Choroid plexus epithelial cell (primary cell): ENCODE measurements around the gene CDK4.

Experiments
- DNase-seq: peaks from one replicate; pipeline ENCODE4 v3.0.0-alpha.2; 2010; ENCODE audit warnings: low read depth
- H3K4me3 ChIP-seq: 2 replicates; pipeline ENCODE4 v1.5.1; 2011; ENCODE audit warnings: low read depth, mild to moderate bottlenecking, control low read depth, low read length, moderate library complexity
- TF ChIP-seq, protein P1 (sequence below): conservative IDR thresholded peaks from 2 replicates; pipeline ENCODE4 v1.5.1; 2011; ENCODE audit warnings: low read depth, mild to moderate bottlenecking, control low read depth, inconsistent platforms, low read length, moderate library complexity

CDK4 gene

DNA sequence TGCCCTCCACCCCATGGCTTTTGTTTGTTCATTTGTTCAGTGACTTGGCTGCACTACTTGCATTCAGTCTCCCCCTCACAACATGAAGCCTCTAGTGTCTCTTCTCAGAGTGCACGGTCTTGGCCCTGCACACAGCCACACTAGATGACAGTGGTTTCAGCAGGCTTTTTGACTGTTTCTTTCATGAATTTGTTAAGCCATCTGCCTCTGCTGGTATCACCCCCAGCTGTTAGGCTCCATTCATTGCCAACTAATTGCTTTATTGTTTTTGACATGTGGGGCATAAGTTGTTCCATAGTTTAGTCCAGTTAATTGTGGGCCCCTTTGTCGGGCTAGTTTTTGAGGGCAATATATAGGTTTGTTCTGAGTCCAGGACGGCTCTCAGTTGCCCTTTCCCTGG lies 39.4 kb downstream of the CDK4 start:
- H3K4me3 ChIP-seq: no peak overlapping the region
- TF ChIP-seq, protein P1, sequence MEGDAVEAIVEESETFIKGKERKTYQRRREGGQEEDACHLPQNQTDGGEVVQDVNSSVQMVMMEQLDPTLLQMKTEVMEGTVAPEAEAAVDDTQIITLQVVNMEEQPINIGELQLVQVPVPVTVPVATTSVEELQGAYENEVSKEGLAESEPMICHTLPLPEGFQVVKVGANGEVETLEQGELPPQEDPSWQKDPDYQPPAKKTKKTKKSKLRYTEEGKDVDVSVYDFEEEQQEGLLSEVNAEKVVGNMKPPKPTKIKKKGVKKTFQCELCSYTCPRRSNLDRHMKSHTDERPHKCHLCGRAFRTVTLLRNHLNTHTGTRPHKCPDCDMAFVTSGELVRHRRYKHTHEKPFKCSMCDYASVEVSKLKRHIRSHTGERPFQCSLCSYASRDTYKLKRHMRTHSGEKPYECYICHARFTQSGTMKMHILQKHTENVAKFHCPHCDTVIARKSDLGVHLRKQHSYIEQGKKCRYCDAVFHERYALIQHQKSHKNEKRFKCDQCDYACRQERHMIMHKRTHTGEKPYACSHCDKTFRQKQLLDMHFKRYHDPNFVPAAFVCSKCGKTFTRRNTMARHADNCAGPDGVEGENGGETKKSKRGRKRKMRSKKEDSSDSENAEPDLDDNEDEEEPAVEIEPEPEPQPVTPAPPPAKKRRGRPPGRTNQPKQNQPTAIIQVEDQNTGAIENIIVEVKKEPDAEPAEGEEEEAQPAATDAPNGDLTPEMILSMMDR: no peak
- no peak for DNase-seq

DNA sequence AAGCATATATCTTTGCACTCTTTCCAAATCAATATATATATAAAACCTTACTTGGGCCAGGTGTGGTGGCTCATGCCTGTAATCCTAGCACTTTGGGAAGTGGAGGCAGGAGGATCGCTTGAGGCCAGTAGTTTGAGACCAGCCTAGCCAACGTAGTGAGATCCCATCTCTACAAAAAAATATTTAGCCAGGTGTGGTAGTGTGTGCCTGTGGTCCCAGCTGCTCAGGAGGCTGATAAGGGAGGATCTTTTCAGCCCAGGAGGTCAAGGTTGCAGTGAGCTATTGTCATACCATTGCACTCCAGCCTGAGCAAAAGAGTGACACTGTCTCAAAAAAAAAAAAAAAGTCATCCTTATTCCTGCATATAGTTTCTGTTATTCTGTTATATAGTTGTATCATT lies 43.8 kb downstream of the CDK4 start:
- no peak for DNase-seq

DNA sequence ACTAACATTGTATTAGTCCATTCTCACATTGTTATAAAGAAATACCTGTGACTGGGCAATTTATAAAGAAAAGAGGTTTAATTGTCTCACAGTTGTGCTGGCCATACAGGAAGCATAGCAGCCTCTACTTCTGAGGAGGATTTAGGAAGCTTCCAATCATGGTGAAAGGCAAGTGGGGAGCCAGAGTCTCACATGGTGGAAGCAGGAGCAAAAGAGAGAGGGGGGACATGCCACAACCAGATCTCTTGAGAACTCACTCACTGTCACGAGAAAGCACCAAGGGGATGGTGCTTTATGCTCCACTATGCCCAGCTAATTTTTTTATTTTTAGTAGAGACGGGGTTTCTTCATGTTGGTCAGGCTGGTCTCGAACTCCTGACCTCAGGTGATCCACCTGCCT lies 44.9 kb downstream of the CDK4 start:
- no peak overlapping the region for H3K4me3 ChIP-seq
- DNase-seq: no peak
- TF ChIP-seq, protein P1: no peak

More for the DNA sequence above, 43.8 kb downstream of the CDK4 start:
- TF ChIP-seq, protein P1: no peak
- no peak overlapping the region for H3K4me3 ChIP-seq

DNA sequence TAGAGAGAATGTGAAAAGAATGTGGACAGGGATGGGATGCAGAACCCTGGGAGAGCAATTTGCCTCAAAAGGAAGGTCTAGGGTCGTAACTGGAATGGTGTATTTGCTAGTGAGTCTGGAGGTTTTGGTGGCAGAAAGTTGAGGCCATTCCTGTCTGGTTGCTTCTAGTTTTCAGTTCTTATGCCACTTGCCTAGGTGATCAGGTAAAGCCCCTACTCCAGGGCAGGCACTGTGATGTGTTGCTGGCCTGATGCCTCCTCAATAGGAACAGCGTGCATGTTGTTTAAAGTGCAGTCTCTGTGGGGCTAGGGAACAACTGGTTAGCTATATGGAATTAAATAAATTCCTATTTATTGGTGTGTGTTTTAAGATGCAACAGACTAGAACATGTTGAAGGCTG lies 51.8 kb downstream of the CDK4 start:
- TF ChIP-seq, protein P1: no peak
- H3K4me3 ChIP-seq: no peak overlapping the region
- no peak for DNase-seq

DNA sequence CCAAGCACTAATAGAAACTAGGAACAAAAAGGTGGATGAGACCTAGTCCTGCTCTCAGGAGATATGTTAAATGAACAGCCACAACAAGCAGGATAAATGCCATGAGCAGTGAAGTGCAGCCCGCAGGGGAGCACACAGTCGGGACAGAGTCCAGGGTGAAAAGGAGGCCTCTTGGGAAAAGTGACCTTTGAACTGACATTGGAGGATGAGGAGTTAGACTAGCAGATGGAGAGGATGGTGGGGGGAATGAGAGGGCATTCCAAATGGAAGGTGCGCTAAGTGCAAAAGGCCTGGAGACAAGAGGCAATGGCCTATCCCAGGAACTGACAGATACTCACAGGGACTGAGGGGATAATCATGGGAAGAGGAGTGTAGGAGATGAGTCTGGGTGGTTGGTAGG lies 53.7 kb downstream of the CDK4 start:
- H3K4me3 ChIP-seq: no peak overlapping the region
- no peak for DNase-seq
- TF ChIP-seq, protein P1: no peak
